K562 (cell line): Measurements from ENCODE around the gene ALDOC. TPM values are rescaled to one million over a fixed set of nuclear protein-coding genes. Genes with fewer than 3 reads are reported as not detected.

ENCODE experiments used
- ATAC-seq: fragments of 200-7000 bp; cut with Tn5 transposase; 3 replicates; pipeline ENCODE4 v1.9.1; 2020; ENCODE audit warnings: moderate library complexity
- BruUV-seq: library from RNA; stranded (reverse); fragments of 400-500 nt; replicated peaks from 2 replicates; lab custom pipeline; 2021; lab: Mats Ljungman, UMichigan
- CTCF ChIA-PET: fragments of 300-600 bp; formaldehyde crosslinking; extraction: SDS; loops from one replicate; lab custom pipeline; 2021; ENCODE audit warnings: low intra/inter-chr PET ratio; lab: Yijun Ruan, JAX
- POLR2A ChIA-PET: fragments of 300-600, 350-650 bp; sonication (Branson Sonifier 250); formaldehyde crosslinking; extraction: SDS; loops from one replicate; lab custom pipeline; 2021; ENCODE audit warnings: antibody characterized with exemption, inconsistent platforms; lab: Yijun Ruan, JAX
- DNase-seq, 4 experiments: peaks; one replicate each; pipeline versions ENCODE4 v3.0.0 to v3.0.0-alpha.2; 2011 to 2018; ENCODE audit warnings: low spot score in 3 of 4, mixed read lengths in 3 of 4; ENCODE audit errors: extremely low read depth in 1 of 4
- FAIRE-seq: peaks from 2 replicates; lab custom pipeline; 2011; peaks lifted over from hg19 to GRCh38; lab: Jason Lieb, UNC
- H2AFZ ChIP-seq: 2 replicates; pipeline ENCODE4 v1.6.0; 2011; ENCODE audit warnings: low read depth, low read length, control low read depth, inconsistent platforms
- H3K27ac ChIP-seq: fragments of 200-600 bp; 3 replicates; pipeline ENCODE4 v1.8.0; 2011; ENCODE audit warnings: low read depth, mild to moderate bottlenecking, control low read depth, inconsistent platforms, low read length, moderate library complexity, mixed read lengths; ENCODE audit errors: extremely low read depth
- H3K27me3 ChIP-seq, 2 experiments: fragments of 300-600 bp in 1 of 2; 2 replicates in 1 of 2; 3 replicates in 1 of 2; pipeline versions ENCODE4 v1.6.0 to v1.8.0; 2011; ENCODE audit warnings: inconsistent platforms in 2 of 2, low read length in 2 of 2, mild to moderate bottlenecking in 1 of 2, mixed read lengths in 1 of 2, moderate library complexity in 1 of 2; ENCODE audit not compliant: control insufficient read depth in 2 of 2, insufficient read depth in 2 of 2
- H3K36me3 ChIP-seq: fragments of 300-600 bp; 3 replicates; pipeline ENCODE4 v1.8.0; 2011; ENCODE audit warnings: mild to moderate bottlenecking, low read length, inconsistent platforms; ENCODE audit not compliant: control insufficient read depth, insufficient read depth
- H3K4me1 ChIP-seq, 2 experiments: fragments of 200-600 bp in 1 of 2; replicated peaks in 1 of 2; 2 replicates in 1 of 2; 3 replicates in 1 of 2; pipeline versions ENCODE4 v1.5.1 to v1.8.0; 2011; ENCODE audit warnings: inconsistent platforms in 2 of 2, low read length in 2 of 2, mild to moderate bottlenecking in 1 of 2, mixed read lengths in 1 of 2, moderate library complexity in 1 of 2; ENCODE audit not compliant: control insufficient read depth in 2 of 2, insufficient read depth in 2 of 2
- H3K4me2 ChIP-seq: 2 replicates; pipeline ENCODE4 v1.6.1; 2011; ENCODE audit warnings: low read length, control low read depth, inconsistent platforms, mixed read lengths; ENCODE audit not compliant: insufficient read depth
- H3K4me3 ChIP-seq: fragments of 200-600 bp; sonication (generic), shearing (Covaris generic); 2 replicates; pipeline ENCODE4 v1.5.1; 2016; ENCODE audit warnings: control low read depth, inconsistent platforms
- H3K79me2 ChIP-seq: fragments of 200-600 bp; 3 replicates; pipeline ENCODE4 v1.8.0; 2011; ENCODE audit warnings: low read length, inconsistent platforms; ENCODE audit not compliant: control insufficient read depth, insufficient read depth
- H3K9ac ChIP-seq, 2 experiments: 2 replicates each; pipeline versions ENCODE4 v1.6.0 to v1.6.1; 2011; ENCODE audit warnings: low read depth in 2 of 2, low read length in 2 of 2, control low read depth in 1 of 2, inconsistent platforms in 1 of 2, mild to moderate bottlenecking in 1 of 2, mixed read lengths in 1 of 2; ENCODE audit not compliant: insufficient read depth in 1 of 2
- H3K9me1 ChIP-seq: one replicate; pipeline ENCODE4 v1.6.0; 2011; ENCODE audit warnings: inconsistent platforms, mild to moderate bottlenecking, low read length, moderate library complexity; ENCODE audit not compliant: control insufficient read depth, insufficient read depth
- H3K9me3 ChIP-seq: replicated peaks from 2 replicates; pipeline ENCODE4 v1.5.1; 2011; ENCODE audit warnings: low read depth, low read length, inconsistent platforms; ENCODE audit not compliant: control insufficient read depth, insufficient read depth
- H4K20me1 ChIP-seq: replicated peaks from 2 replicates; pipeline ENCODE4 v1.6.1; 2011; ENCODE audit warnings: low read length, inconsistent platforms, mixed read lengths; ENCODE audit not compliant: control insufficient read depth, insufficient read depth
- FOXA3 ChIP-seq, 2 experiments: fragments of 450-650 bp in 1 of 2; sonication (generic) in 1 of 2; formaldehyde crosslinking; IDR thresholded peaks in 1 of 2; conservative IDR thresholded peaks in 1 of 2; 2 replicates each; pipeline versions ENCODE4 v1.4.0 to v1.8.0; 2020 to 2022; ENCODE audit warnings: mild to moderate bottlenecking in 2 of 2, missing genetic modification reagents in 1 of 2
- RBFOX2 ChIP-seq: fragments of 200-400 bp; formaldehyde crosslinking; IDR thresholded peaks from 2 replicates; pipeline ENCODE4 v1.6.1; 2017; ENCODE audit warnings: low read depth, mild to moderate bottlenecking, low read length, moderate library complexity
- SMARCB1 ChIP-seq: IDR thresholded peaks from 2 replicates; pipeline ENCODE4 v1.6.1; 2011; ENCODE audit warnings: improper control_type of control experiment, low read depth; ENCODE audit not compliant: insufficient read length
- WGBS: fragments of 100-300 bp; shearing (Covaris generic); methylation state at CpG from one replicate; pipeline ENCODE4 v1.1.6; 2016; ENCODE audit warnings: low coverage, mixed read lengths; ENCODE audit not compliant: insufficient coverage; ENCODE audit errors: missing lambda C conversion rate; 5-methylcytosine and 5-hydroxymethylcytosine counted together
- in situ Hi-C: fragments of 300-500 bp; cut with MboI; formaldehyde crosslinking; loops from 4 replicates; pipeline ENCODE4 v1.15.0; 2018; ENCODE audit warnings: inconsistent platforms, mixed read lengths
- intact Hi-C: fragments of 100-400 bp; cut with micrococcal nuclease; formaldehyde crosslinking; loops from 2 replicates; pipeline ENCODE4 v1.14.2; 2022
- polyA plus RNA-seq, 8 experiments: library from polyadenylated mRNA; depleted of rRNA in 4 of 8; stranded (reverse) in 5 of 8; unstranded in 3 of 8; fragments of >200 nt; fragmentation: Nextera tagmentation in 2 of 8; fragmentation: Illumina TruSeq in 1 of 8; extraction: Ambion mirVana in 2 of 8; extraction: Trizol in 1 of 8; gene quantifications; 2 replicates each; pipeline versions ENCODE4 v1.2.1 to v1.2.3, GENCODE V29; 2011 to 2014; ENCODE audit warnings: inconsistent platforms in 1 of 8, missing spikeins in 1 of 8
- total RNA-seq, 7 experiments: library from RNA; depleted of rRNA in 6 of 7; stranded (reverse); fragments of >200 nt in 6 of 7; fragmentation: Illumina TruSeq in 2 of 7; extraction: Trizol in 2 of 7; gene quantifications; 2 replicates each; pipeline versions ENCODE4 v1.2.1 to v1.2.3, GENCODE V29; 2011 to 2021; ENCODE audit warnings: low replicate concordance in 1 of 7
- TF ChIP-seq, protein P1 (sequence below): sonication (generic); formaldehyde crosslinking; IDR thresholded peaks from 2 replicates; pipeline ENCODE4 v1.8.0; 2022; ENCODE audit warnings: mild to moderate bottlenecking, low read depth, missing genetic modification reagents
- TF ChIP-seq, protein P2 (sequence below): fragments of 450-650 bp; IDR thresholded peaks from 2 replicates; pipeline ENCODE4 v1.6.1; 2017; ENCODE audit warnings: antibody characterized with exemption

Gene ALDOC
- total and polyA plus RNA-seq, 9 of the 15 experiments (the other 6 are each of a cell fraction or from before 2014, with no cell fraction given): 43.2 to 263 (median 99.2) TPM

GRCh38 chr17:28555022-28555421 lies 21.7 kb downstream of the ALDOC start:
- no peak overlapping the region for H3K4me2 ChIP-seq
- in situ Hi-C loops (no loop called here), intact Hi-C loops (no loop called here)
- POLR2A ChIA-PET: interaction anchor here (0.6 to 1.6 kb wide), 5 partner anchors 9 to 69 kb away, joined by 3 to 6 read pairs (median 3); no protein-coding TSS in a partner anchor
- BruUV-seq: no TSS peak
- CTCF ChIA-PET: no interaction called here
- no peak overlapping the region for H3K27ac ChIP-seq
- no peak overlapping the region for H2AFZ ChIP-seq
- H3K9me1 ChIP-seq: no peaks in the 10 kb centered on the region
- TF ChIP-seq, protein P1, sequence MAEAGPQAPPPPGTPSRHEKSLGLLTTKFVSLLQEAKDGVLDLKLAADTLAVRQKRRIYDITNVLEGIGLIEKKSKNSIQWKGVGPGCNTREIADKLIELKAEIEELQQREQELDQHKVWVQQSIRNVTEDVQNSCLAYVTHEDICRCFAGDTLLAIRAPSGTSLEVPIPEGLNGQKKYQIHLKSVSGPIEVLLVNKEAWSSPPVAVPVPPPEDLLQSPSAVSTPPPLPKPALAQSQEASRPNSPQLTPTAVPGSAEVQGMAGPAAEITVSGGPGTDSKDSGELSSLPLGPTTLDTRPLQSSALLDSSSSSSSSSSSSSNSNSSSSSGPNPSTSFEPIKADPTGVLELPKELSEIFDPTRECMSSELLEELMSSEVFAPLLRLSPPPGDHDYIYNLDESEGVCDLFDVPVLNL (CRISPR knock-in tag): no peak
- 0 out of 2 replicates have a peak, but pooled peaks have one; percentile 3 for TF ChIP-seq RBFOX2
- TF ChIP-seq SMARCB1: no peak
- TF ChIP-seq, protein P2, sequence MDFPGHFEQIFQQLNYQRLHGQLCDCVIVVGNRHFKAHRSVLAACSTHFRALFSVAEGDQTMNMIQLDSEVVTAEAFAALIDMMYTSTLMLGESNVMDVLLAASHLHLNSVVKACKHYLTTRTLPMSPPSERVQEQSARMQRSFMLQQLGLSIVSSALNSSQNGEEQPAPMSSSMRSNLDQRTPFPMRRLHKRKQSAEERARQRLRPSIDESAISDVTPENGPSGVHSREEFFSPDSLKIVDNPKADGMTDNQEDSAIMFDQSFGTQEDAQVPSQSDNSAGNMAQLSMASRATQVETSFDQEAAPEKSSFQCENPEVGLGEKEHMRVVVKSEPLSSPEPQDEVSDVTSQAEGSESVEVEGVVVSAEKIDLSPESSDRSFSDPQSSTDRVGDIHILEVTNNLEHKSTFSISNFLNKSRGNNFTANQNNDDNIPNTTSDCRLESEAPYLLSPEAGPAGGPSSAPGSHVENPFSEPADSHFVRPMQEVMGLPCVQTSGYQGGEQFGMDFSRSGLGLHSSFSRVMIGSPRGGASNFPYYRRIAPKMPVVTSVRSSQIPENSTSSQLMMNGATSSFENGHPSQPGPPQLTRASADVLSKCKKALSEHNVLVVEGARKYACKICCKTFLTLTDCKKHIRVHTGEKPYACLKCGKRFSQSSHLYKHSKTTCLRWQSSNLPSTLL: no peak
- no peak for TF ChIP-seq FOXA3 (CRISPR knock-in tag; conservative IDR thresholded peaks at IDR 0.05 in 1 of 2, IDR thresholded peaks at IDR 0.05 in 1 of 2)
- H3K79me2 ChIP-seq: peaks cover 3% of the 10 kb centered on the region; the same call in 2 of the 3 replicates
- FAIRE-seq: no peak
- 90% methylated on average over 3 of the region's 3 CpGs for WGBS
- H3K9ac ChIP-seq: no peak overlapping the region; a peak in 1 of 4 replicates
- H3K4me1 ChIP-seq: peaks cover 13 to 22% of the 10 kb centered on the region in 2 experiments; a peak in 4 of 5 replicates
- H3K4me3 ChIP-seq: no peak overlapping the region
- no peaks in the 10 kb centered on the region for H3K27me3 ChIP-seq
- ATAC-seq: no peak
- H3K9me3 ChIP-seq: no peaks in the 10 kb centered on the region
- DNase-seq: no peak
- peaks cover 4% of the 10 kb centered on the region for H4K20me1 ChIP-seq
- H3K36me3 ChIP-seq: peaks cover 70% of the 10 kb centered on the region
